ENCODE measurements around the gene DNAJC8.

DNAJC8 gene

DNA sequence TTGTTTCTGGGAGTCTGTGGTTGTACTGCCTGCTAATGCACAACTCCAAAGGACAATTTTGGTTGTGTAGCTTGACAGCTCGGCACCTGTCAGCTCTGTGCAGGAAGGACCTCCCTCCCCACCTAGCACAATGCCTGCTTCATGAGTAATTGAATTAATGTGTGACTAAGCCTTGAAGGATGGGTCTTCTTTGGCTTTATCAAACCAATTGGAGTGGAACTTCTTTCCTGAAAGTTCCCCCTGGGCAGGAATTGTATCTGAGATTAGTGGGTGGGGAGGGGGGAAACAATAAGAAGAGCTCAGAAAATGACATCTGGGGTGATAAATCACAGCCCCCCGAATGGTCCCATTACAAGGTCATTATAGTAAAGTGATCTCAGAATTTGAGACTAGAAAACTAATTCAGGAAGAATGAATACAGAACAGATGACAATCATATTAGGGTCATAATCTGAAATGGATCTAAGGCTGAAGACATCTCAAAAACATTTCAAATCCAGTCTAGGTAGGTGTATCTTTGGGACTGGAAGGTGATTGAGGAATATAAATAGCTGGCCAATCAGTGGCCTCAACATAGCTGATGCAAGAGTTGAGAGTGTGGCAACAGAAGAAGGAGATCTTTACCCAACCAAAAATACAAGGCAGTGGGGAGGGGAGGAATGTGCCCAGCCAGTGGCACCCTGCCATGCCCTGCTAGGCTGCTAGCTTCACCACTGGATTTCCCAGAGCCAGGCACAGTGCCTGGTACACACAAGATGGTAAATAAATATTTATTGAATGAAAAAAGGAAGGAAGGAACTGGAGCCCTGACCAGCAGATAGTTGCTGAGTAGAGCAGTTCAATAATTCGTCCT, 16.4 kb upstream of the DNAJC8 start:
- DNase-seq, result peak; percentile 78

DNA sequence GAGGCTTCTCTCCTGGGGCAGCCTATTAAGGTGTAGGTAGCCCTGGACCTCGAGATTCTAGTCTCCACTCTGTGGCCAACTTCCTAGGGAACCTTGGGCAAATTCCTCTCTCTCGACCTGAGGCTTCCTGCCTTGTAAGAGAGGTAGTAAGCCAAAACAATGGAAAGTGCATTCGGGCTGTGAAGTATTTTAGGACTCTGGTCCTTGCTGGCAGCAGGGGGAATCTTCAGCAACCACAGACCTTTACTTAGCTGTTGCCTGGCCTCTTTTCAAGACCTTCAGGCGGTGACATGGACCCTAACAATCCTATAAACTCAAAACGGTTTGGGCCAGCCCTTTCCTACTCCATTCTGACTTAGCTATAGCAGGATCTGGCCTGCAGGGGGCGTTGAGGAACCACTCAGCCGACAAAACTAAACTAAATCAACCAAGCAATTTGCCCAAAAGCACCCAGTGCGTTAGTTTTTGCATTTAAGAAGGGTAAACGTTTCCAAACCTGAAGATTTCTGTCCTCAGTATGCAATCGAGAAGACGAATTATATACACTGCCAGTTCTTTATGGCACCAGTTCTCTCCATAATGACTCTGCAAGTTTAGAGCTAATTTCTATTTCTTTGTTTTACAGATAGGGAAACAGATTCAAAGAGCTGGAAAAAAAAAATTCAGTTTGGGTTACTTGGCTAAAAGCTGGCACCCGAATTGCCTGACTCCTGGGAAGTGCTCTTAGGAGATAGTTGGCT, 15.6 kb upstream of the DNAJC8 start:
- DNase-seq, result peak; percentile 75

DNA sequence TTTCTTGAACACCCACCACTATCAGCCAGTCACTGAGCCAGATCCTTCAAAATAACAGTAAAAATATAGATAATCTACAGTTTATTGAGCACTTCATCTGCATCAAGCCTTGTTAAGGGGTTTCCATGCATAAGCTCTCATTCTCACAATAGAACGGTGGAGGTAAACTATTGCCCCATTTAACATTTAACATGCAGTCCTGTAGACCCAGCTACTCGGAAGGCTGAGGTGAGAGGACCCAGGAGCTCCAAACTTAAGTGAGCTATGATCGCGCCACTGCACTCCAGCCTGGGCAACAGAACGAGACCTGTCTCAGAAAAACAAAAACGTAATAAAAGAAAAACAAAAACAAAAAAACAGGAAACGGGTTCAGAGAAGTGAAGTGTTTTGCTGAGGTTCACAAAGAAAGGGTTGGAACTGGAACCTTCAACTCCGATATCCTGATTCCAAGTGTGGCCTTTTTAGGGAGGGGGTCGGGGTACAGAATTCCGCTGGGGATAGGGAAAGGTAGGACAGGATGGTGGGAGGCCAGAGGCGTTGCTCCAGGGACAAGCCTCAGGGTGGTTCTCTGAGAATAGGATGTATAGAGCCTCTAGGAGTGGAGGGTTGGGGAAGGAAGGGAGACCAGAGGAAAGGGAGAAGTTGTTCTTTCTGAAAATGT, 14.9 kb upstream of the DNAJC8 start:
- no peak for DNase-seq

DNA sequence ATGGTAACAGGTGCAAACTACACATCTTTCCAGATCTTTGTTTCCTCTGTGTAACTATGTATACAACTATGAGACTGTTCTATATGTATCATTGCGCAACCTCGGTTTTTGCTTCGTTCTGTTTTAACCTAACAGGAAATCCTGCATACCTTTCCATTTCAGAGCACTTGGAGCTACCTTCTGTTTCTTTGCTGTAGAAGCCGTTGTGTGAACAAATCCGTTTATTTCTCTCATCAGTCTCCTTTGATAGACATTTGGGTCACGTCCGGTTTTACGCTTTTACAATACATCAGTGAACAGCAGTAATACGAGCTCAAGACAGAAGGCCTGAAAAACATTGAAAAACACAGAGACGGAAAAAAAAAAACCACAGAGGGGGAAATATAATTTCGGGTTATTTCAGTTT, 13.6 kb upstream of the DNAJC8 start:
- DNase-seq, result no peak

DNA sequence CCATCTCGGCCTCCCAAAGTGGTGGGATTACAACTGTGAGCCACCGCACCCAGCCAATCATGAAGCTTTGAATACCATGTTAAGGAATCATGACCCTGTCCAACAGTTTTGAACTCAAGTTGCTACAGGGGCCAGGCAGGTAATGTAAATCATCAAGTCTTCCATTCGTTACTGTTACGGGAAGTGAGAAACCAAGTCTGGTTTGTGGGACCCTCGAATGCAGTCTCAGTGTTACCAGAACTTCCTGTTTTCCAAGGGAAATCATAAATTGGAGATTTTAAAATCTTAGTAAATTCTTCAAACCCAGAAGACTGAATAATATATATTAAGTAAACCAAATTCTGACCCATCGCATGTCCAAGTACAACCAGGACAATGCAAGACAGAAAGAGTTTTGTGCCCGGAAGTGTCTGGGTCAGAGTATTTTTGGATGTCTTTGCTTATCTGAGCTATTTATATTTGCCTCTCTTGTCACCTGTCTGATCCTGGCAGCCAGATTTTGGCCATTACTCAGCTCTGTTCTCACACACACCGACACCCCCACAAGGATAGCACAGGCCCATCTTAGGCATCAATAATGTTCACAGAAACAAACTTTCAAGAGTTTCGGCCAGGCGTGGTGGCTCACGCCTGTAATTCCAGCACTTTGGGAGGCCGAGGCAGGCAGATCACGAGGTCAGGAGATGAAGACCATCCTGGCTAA, 11.9 kb upstream of the DNAJC8 start:
- no peak for DNase-seq

DNA sequence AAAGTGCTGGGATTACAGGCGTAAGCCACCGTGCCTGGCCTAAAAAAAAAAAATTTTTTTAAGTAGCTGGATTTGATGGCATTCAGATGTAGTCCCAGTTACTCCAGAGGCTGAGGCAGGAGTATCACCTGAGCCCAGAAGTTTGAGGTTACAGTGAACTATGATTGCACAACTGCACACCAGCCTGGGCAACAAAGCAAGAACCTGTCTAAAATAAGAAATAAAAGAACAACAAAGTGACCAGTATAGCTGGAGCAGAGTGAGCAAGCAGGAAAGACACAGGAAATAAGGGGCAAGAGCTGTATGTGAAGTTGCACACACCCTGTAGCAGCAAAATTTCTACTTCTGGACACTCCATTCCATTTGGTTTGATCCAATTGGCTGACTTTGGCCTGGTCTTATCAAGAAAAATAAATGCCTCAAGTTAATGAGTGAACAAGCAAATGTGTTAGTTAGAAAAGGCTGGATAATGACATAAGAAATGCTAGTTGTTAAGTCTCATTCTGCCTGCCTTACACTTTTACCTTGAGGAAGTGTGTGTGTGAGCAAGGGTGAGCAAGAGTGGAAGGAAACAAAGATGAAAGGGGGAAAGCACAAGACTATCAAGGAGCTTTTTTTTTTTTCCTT, 11.0 kb upstream of the DNAJC8 start:
- no peak for DNase-seq

DNA sequence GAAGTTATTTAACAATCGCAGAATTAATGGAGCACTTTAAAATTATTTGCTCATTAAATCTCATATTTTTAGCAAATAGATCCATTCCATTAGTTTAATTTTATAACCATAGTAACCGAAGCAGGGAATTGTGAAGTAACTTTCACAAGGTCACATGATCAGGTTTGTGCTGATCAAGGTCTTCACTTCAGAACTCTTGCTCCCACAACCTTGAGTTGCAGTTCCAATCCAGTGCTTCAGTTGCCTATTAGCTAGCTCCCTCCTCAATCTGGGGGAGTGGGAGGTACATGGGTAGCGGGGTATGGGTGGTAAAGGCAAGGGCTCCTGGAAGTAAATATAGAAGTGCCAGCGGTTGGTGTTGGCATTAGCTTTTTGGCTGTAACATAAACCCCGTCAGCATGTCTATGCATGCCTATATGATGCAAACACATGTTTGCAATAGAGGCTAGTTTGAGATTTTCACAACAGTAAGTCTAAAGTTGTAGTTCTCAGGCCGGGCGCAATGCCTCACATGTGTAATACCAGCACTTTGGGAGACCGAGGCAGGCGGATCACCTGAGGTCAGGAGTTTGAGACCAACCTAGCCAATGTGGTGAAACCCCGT, 8.9 kb upstream of the DNAJC8 start:
- DNase-seq, result no peak

DNA sequence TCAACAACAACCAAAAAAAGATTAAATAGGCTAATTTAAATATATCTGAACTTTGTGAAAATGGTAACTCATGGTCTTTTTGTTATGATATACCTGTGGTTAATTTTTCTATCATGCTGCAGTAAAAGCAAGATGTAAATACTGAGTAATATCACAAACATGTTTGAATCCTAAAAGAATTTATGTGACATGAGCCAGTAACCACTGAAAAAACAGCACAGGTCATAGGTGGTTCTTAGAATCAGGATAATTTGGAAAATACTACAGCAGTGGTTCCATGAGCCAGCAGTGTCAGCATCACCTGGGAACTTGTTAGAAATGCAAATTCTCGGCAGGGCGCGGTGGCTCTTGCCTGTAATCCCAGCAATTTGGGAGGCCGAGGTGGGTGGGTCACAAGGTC, 7.2 kb upstream of the DNAJC8 start:
- DNase-seq, result no peak

DNA sequence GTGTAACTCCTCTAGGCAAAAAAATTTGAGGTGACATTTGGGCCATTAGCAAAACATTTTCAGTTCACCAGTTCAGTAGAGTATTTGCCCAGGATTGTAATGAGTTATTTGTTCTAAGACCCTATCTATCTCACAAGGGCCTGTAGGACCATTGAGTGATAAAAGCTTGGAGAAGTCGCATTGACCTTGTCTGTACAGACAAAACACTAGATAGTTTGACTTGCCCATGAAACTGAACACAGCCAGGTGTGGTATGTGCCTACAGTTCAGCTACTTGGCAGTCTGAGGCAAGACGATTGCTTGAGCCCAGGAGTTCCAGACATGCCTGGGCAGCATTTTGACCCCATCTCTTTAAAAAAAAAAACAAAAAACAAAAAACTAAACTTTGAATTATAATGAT, 6.2 kb upstream of the DNAJC8 start:
- no peak for DNase-seq

DNA sequence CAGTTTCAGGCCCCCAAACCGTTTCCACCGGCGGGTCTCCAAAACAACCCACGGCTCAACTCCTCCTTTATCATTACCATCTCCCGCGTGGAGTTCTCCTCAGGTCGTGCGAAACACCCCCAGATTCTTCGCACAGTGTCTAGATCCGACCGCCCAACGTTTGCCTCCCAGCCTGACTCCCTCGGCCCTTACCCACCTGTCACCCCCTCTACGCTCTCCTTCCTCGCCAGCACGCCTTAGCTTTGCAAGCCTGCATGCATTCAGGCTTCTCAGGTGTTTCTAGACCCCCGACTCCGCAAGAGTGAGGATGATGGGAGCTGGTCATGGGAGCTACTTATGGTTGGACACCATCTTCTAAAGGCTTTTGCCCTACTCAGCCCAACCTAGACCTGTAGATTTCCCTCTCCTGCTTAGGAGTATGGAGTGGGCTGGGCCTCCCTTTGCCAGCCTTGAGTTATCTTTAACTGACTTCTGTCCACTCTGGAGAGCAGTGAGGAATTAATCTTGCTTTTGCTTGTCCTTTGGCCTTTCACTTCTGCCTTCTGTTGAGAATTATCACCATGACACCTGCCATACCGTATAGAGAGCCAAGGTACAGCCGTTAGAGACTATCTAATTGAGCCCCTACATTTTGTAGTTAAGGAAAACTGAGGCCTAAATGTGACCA, 4.0 kb upstream of the DNAJC8 start:
- DNase-seq, result no peak

DNA sequence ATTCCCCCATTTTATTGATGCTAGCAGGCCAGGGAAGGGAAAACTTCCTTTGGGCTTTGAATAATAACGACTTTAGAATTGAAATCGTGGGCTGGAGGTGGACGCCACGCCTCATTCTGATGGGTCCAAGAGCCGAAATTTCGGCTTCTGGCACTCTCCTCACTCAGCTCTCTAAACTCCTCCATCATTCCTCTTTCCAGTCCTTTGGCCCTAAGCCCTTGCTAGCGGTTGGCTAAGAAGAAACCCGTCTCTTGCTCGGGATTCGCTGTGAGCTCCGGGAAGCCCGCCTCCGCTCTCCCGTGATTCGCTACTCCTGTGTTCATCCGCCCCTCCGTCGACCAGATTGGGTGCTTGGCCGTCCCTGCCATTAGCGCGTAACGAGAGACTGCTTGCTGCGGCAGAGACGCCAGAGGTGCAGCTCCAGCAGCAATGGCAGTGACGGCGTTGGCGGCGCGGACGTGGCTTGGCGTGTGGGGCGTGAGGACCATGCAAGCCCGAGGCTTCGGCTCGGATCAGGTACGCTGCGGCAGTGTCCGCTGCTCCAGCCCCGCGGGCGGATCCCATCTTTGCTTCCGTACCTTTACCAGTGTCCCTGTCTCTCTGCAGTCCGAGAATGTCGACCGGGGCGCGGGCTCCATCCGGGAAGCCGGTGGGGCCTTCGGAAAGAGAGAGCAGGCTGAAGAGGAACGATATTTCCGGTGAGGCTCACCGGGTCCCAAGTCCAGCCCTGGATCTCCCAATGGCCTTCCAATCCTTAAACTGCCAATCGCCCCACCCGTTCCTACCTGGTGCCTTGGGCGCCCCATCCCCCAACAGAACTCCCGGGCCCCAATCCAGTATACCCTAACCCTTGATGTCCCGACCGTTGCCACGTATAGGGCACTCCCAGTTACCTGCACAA, 3.2 kb upstream of the DNAJC8 start, which contains the start of gene ATP5IF1:
ATP5IF1 (plus strand) TSS at position 370 of the 901 bp plus-strand sequence; CDS start at position 430, 60 bp downstream.
- peak; percentile 98 for DNase-seq

DNA sequence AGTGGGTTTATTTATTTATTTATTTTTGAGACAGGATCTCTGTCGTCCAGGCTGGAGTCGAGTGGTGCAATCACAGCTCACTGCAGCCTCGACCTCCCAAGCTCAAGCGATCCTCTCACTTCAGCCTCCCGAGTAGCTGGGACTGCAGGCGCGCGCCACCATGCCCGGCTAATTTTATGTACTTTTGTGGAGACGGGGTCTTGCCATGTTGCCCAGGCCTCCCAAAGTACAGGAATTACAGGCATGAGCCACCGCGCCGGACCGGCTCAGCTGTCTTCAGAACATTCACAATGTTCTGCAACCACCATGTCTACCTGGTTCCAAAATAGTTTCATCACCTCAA, 406 bp upstream of the DNAJC8 start:
- no peak for DNase-seq

DNA sequence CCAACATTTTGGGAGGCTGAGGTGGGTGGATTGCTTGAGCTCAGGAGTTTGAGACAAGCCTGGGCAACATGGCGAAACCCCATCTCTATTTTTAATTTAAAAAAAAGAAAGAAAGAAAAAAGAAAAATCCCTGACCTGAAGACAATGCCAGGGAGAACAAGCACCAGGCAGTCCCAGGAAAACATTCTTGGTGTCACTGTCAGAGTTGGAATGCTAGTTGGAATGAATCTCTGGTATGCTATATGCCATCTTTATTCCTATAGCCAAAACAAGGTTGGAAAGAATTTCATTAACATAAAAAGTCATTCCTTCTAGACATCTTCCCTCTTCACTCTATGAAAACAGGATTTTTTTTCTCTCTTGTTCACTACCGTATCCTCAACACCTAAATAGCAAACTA, 2.8 kb downstream of the DNAJC8 start:
- DNase-seq, result no peak

DNA sequence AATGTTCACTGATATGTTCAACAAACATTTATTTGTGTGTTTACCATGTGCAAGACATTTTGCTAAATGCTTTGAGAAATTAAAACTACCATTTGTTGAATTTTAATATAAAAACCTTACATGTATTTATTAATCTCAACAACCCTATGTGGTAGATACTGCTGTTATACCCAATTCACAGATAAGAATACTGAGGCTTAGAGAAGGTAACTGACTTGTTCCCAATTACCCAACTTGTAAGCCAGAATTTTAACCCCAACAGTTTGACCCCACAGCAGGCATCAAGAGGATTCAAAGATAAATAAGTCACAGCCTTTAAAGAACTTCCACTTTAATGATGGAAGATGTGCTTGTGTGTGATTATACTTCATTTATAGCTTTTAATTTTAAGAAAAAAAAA, 3.7 kb downstream of the DNAJC8 start:
- DNase-seq, result no peak

DNA sequence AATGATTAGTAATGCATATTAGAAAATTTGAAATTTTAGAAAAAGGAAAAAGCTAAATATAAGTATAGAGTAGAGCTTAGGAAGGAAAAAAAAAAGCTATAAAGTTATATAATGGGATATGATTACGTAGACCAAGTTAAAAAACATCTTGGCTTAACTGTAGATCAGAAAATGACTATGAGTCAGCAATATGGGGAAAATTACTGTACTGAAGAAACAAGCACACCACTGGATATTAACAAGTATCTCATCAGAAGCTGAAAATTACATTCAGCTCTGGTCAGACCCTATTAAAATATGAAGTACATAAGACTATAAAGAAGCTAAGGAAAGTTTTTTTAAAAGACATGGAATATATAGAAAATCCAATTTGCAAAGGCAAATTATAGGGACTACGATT, 19.5 kb downstream of the DNAJC8 start:
- DNase-seq, result no peak

DNA sequence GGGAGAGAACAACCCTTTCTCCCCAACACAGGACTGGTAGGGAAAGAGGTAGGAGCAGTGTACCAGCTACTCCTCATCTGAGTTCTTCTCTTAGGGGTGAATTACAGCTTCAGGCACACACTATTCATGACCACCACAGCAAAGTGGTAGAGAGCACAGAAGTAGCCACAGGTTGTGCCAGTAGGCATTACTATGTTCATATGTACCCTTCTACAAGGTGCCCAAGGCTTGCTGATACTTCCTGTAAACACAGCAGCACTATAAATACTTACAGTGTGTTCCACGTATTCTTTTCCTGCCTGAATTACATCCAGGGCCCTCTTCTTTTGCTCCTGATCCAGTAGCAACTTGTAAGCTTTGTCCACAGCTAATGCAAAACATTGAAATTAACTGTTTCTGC, 23.1 kb downstream of the DNAJC8 start:
- DNase-seq, result no peak

DNA sequence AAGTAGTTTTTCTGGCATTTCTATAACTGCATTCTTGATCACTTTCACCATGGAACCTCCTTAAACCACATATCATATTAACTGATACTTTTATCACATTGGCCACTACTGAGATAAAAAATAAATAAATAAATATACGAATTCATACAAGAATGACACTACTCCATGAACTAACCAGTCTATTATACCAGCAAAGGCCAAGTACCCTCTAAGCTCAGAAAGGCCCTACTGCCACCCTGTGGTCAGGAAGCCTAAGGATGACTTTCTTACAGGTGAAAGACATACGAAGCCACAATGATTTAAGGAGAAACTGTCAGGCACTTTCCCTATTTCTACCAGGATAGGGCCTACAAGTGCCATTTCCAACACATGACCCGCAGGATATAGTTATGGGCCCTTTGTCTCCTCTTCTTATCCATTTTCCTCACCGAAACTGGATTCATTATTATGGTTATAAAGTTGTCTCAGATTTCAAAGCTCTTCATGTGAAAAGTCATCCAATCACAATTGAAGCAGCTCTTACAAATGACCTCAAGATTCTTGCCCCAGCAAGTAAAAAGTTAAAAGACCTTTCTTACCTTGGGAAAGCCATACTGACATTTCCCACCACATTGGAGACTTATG, 23.9 kb downstream of the DNAJC8 start:
- DNase-seq, result peak; percentile 55

DNA sequence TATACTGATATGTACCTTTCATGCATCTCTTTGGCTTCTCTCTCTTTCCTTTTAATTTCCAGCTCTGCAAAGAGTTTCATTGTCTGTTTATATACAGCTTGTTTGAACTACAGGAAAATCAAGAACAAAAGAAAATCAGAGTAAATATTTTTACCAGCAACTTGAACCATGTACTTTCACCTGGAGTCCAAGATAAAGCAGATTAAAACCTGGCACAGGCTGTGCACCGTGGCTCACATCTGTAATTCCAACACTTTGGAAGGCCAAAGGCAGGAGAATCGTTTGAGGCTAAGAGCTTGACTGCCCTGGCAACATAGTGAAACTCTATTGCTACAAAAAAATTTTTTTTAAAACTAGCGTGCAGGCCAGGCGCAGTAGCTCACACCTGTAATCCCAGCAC, 27.6 kb downstream of the DNAJC8 start:
- DNase-seq, result no peak

DNA sequence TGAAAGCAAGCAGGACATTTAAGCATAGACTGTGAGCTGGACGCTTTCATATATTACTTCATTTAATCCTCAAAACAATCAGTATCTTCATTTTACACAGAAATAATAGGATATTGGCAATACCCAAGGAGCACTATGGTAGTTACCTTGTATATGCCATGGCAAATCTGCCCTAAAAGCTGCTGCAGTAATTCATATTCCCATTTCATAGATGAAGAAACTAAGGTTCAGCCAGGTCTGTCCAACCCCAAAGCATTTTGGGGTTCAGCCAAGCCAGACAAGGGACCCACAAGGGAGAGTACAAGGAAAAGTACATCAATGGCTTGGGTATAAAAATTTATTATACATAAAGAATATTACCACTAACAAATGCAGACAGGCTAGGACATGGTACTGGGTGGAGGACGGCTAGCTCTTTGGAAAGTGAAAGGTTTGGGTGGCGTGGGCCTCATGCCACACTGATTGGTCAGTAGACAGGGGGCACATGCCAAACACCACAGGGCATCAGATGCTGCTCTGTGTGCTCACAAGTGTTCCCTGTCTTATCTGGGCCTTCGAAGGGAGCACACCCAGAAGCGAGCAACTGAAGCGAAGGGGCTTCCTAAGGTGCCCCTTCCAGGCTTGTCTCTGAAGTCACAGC, 32.5 kb downstream of the DNAJC8 start:
- no peak for DNase-seq

All from fibroblast of skin of abdomen (primary cell).